Retinal pigment epithelial cell (primary cell): ENCODE measurements around the gene HOXA11.

Source experiments
- DNase-seq: peaks from one replicate; pipeline ENCODE4 v3.0.0-alpha.2; 2010; ENCODE audit warnings: low read depth
- H3K4me3 ChIP-seq: 2 replicates; pipeline ENCODE4 v1.5.1; 2011; ENCODE audit warnings: mild to moderate bottlenecking, low read length, control low read depth, moderate library complexity
- TF ChIP-seq, protein P1 (sequence below): conservative IDR thresholded peaks from 2 replicates; pipeline ENCODE4 v1.5.1; 2011; ENCODE audit warnings: low read depth, low read length, control low read depth, inconsistent platforms

The HOXA11 gene

DNA sequence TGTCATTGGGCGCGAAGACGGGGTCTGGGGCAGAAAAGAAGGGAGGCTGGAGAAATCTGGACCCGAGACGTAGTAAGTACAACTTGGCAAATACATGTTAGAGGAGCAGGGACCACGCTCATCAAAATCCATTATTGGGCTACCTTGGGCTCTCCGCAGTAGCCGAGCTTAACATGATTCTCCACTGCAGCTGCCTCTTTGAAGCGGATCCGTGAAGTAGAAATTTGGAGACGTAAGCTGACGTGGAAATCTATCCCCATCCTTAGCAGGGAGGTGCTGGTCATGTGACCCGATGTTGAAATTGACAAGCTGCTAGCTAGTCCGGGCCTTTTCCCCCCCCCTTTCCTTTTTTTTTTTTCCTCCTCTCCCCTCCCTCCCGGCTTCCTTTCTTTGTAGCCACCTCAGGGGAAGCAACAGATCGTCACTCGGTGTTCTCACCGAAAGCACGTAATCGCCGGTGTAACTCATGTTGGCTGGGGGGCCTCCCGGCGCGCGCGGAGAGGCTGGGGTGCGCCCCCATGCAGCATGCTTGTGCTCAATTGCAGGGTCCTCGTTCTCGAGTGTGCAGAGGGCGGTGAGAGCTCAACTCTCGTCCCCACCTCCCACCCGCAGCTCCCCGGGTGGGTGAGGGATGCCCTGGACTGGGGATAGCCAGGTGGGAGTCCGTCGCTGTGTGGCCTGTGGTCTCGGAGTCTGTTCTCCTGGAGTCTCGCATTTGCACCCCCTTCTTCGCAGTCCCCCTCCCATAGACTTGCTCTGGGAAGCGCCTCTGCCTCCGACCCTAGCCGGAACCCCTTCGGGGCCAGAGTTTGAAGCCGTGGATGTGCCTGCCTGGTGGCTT lies at the start of gene HOXA11:
Gene HOXA11, minus strand, starts transcription at position 220 of the 841 bp plus-strand sequence. Its CDS starts 88 bp downstream, at position 132.
- TF ChIP-seq, protein P1, sequence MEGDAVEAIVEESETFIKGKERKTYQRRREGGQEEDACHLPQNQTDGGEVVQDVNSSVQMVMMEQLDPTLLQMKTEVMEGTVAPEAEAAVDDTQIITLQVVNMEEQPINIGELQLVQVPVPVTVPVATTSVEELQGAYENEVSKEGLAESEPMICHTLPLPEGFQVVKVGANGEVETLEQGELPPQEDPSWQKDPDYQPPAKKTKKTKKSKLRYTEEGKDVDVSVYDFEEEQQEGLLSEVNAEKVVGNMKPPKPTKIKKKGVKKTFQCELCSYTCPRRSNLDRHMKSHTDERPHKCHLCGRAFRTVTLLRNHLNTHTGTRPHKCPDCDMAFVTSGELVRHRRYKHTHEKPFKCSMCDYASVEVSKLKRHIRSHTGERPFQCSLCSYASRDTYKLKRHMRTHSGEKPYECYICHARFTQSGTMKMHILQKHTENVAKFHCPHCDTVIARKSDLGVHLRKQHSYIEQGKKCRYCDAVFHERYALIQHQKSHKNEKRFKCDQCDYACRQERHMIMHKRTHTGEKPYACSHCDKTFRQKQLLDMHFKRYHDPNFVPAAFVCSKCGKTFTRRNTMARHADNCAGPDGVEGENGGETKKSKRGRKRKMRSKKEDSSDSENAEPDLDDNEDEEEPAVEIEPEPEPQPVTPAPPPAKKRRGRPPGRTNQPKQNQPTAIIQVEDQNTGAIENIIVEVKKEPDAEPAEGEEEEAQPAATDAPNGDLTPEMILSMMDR = no peak
- DNase-seq = no peak
- peak within 1 kb of the TSS; percentile 21 for H3K4me3 ChIP-seq

DNA sequence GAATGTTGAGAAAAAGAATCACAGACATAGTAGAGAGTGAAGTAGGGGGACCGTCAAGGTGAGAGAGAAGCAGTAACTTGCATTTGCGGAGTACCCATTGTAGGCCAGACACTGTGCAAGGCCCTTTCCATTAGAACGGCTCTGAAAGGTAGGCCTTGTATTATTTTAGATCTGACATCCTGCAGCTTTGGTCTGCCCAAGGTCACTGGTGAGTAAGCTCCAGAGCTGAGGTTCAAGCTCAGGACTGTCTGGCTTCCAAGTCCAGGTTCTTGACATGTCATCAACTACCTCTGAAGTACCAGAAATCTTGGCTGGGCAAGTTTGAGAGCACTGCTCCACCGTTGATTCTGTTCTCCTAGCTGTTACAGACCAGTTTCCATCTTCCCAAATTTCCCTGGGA lies 44.4 kb upstream of the HOXA11 start:
- no peak overlapping the region for H3K4me3 ChIP-seq
- no peak for DNase-seq
- TF ChIP-seq, protein P1 = no peak

DNA sequence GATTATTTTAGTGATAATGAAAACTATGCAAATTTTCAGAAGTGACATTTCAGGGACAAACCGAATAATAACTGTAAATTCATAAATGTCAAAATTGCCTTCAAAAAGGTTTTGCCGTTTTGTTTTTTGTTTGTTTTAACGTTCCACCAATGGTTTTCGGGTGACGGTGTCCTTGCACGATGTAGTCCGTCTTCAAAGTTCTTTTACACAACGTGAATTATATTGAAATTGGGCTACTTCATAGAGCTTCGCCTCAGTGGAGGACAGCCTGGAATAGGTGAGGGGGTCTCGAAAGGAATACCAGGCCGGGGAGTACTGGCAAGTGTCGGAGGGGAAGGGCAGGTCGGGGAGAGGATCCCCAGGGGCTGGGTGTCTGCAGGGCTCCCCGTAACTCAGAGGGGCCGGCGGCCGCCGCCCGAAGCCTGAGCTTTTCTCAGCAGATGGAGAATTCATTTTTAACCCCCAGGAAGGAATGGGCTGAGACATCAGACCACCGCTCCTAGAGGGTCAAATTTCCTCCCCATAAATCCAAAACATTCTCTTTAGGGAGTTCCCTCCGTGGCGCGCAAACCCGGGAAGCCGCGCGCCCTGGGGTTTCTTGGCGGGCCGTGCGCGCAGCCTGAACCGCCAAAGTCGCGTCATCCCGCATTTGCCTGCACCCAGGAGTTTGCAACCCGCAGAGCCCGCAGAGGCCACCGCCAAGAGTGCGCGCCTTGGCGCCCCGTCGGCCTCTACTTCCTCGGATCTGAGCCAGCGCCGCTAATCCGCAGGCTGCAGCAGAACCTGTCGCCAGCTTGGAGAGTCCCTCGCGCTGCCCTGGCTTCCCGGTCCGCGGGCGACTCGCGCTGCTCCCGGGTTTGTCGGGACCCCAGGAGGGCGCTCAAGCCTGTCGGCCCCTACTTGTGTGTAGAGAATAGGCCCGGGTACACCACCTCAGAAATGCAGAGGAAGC lies 40.2 kb upstream of the HOXA11 start:
- no peak for DNase-seq
- no peak overlapping the region for H3K4me3 ChIP-seq
- TF ChIP-seq, protein P1 = no peak

- H3K4me3 ChIP-seq = no peak overlapping the region
- TF ChIP-seq, protein P1 = no peak
- no peak for DNase-seq
These were observed 39.0 kb upstream of the HOXA11 start for GRCh38 chr7:27223941-27224575.

- DNase-seq = no peak
- TF ChIP-seq, protein P1 = no peak
- H3K4me3 ChIP-seq = no peak overlapping the region
These were observed 36.3 kb upstream of the HOXA11 start for GRCh38 chr7:27221201-27221797.

GRCh38 chr7:27220440-27220955 lies 35.5 kb upstream of the HOXA11 start:
- TF ChIP-seq, protein P1 = no peak
- no peak for DNase-seq
- no peak overlapping the region for H3K4me3 ChIP-seq
